HCT116 (cell line): ENCODE results near the gene GRID2IP.

Experiments
- EZH2 ChIP-seq: fragments of 200-600 bp; sonication (generic); IDR thresholded peaks from 2 replicates; pipeline ENCODE4 v1.6.1; 2017; ENCODE audit warnings: antibody characterized with exemption, mixed run types
- EZH2phosphoT487 ChIP-seq: fragments of 200-600 bp; IDR thresholded peaks from 2 replicates; pipeline ENCODE4 v1.6.1; 2018; ENCODE audit warnings: antibody characterized with exemption, borderline replicate concordance
- POLR2A ChIP-seq: IDR thresholded peaks from 2 replicates; pipeline ENCODE4 v1.7.0; 2011; ENCODE audit warnings: borderline replicate concordance; ENCODE audit not compliant: insufficient read depth, insufficient read length; ENCODE audit errors: extremely low read depth
- POLR2AphosphoS5 ChIP-seq: IDR thresholded peaks from 2 replicates; pipeline ENCODE4 v1.6.1; 2011; ENCODE audit warnings: mild to moderate bottlenecking, low read depth, low read length, moderate library complexity
- RAD21 ChIP-seq: IDR thresholded peaks from 2 replicates; pipeline ENCODE4 v1.6.1; 2012; ENCODE audit warnings: low read depth, mild to moderate bottlenecking
- SIN3A ChIP-seq: IDR thresholded peaks from 2 replicates; pipeline ENCODE4 v1.6.1; 2012; ENCODE audit warnings: low read depth
- YY1 ChIP-seq: IDR thresholded peaks from 2 replicates; pipeline ENCODE4 v1.6.1; 2011; ENCODE audit warnings: low read length, low read depth, moderate library complexity, mild to moderate bottlenecking; ENCODE audit not compliant: insufficient replicate concordance; ENCODE audit errors: extremely low read depth
- ZNF274 ChIP-seq: fragments of 200-500 bp; sonication (Bioruptor generic); IDR thresholded peaks from 2 replicates; pipeline ENCODE4 v1.6.1; 2014; ENCODE audit warnings: mild to moderate bottlenecking, low read depth, low read length, inconsistent platforms
- TF ChIP-seq, protein P1 (sequence below), 3 experiments: fragments of 200-600 bp in 1 of 3; sonication (generic) in 1 of 3; IDR thresholded peaks in 2 of 3; conservative IDR thresholded peaks in 1 of 3; 2 replicates each; pipeline ENCODE4 v1.5.1; 2012 to 2017; ENCODE audit warnings: low read depth in 2 of 3, low read length in 2 of 3, antibody characterized with exemption in 1 of 3, borderline replicate concordance in 1 of 3, control low read depth in 1 of 3, mild to moderate bottlenecking in 1 of 3, mixed read lengths in 1 of 3, mixed run types in 1 of 3, moderate library complexity in 1 of 3; ENCODE audit not compliant: insufficient read depth in 1 of 3

DNA sequence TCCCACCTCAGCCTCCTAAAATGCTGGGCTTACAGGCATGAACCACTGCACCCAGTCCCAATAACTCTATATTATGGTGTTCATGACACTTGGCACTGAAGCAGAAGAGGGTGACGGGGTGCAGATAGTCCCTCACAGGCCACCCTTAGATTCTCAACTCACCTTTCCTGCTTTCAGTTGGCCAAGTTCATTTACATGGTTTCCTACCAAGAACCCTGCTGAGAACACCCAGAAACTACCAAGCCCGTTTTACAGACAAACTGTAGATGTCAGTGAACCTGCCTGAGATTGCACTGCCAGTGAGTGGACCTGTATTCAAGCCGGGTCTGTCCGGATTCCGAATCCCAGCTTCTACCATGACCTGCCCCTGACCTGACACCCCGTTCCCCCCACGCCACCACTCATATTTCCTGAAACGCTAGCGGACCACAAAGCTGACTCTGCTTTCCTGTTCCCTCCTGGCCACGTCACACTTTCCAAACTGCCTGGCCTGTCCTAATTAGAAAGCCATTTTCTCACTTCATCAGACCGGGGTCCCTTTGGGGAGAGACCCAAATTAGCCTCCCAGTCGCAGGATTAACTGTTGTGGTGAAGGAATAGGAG is 17.3 kb downstream of the GRID2IP start:
- TF ChIP-seq, protein P1, sequence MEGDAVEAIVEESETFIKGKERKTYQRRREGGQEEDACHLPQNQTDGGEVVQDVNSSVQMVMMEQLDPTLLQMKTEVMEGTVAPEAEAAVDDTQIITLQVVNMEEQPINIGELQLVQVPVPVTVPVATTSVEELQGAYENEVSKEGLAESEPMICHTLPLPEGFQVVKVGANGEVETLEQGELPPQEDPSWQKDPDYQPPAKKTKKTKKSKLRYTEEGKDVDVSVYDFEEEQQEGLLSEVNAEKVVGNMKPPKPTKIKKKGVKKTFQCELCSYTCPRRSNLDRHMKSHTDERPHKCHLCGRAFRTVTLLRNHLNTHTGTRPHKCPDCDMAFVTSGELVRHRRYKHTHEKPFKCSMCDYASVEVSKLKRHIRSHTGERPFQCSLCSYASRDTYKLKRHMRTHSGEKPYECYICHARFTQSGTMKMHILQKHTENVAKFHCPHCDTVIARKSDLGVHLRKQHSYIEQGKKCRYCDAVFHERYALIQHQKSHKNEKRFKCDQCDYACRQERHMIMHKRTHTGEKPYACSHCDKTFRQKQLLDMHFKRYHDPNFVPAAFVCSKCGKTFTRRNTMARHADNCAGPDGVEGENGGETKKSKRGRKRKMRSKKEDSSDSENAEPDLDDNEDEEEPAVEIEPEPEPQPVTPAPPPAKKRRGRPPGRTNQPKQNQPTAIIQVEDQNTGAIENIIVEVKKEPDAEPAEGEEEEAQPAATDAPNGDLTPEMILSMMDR (IDR thresholded peaks at IDR 0.05 in 2 of 3, conservative IDR thresholded peaks at IDR 0.05 in 1 of 3; ENCODE audit: borderline replicate concordance in 1 of 3, insufficient read depth in 1 of 3, low read depth in 2 of 3, low read length in 2 of 3): no peak
- TF ChIP-seq EZH2: no peak
- no peak for TF ChIP-seq YY1
- no peak for TF ChIP-seq ZNF274
- no peak for TF ChIP-seq POLR2AphosphoS5
- TF ChIP-seq RAD21: no peak
- TF ChIP-seq EZH2phosphoT487: no peak
- TF ChIP-seq SIN3A: no peak
- TF ChIP-seq POLR2A: no peak
